SH-SY5Y (cell line): ENCODE measurements around the gene CEPT1.

Source experiments
- GATA2 ChIP-seq: IDR thresholded peaks from 2 replicates; pipeline ENCODE4 v1.6.1; 2011; ENCODE audit warnings: mild to moderate bottlenecking, low read depth, low read length
- GATA3 ChIP-seq: IDR thresholded peaks from 2 replicates; pipeline ENCODE4 v1.6.1; 2011; ENCODE audit warnings: low read depth, mild to moderate bottlenecking, low read length, moderate library complexity

Gene CEPT1

GRCh38 chr1:111227851-111228747 is 88.1 kb downstream of the CEPT1 start:
- no peak for TF ChIP-seq GATA2
- TF ChIP-seq GATA3: no peak

GRCh38 chr1:111228748-111229126 is 88.7 kb downstream of the CEPT1 start:
- TF ChIP-seq GATA3 (no peak), GATA2 (no peak)

DNA sequence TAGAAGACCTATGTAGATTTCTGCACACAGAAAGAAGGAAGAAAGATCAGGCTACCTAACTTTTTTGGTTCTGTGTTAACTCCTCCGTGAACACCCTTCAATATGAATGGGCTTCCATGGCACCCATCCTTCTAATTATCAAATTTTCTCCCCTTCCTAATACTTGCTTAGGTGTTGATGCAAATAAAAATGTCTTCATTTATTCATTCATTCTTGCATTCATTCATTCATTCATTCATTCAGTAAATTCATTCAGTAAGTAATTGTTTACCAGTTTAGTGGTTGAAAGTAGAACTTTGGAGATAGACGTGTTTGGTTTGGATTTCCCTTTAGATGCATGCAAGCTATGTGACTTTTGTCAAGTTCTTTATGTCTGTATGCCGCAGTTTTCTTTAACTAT is 92.1 kb downstream of the CEPT1 start:
- TF ChIP-seq GATA2 (no peak), GATA3 (no peak)

- TF ChIP-seq GATA3 (no peak), GATA2 (no peak)
Measured at GRCh38 chr1:111234258-111234657, 94.2 kb downstream of the CEPT1 start.
